ENCODE results near the gene TUBGCP2. TPM values are rescaled to one million over a fixed set of nuclear protein-coding genes. Genes with fewer than 3 reads are reported as not detected.

Gene TUBGCP2
- total RNA-seq, 1 experiment from 2014 or later = 35.4 TPM

- H3K9me3 ChIP-seq (ENCODE audit: control insufficient read depth in 1 of 2, insufficient read depth in 1 of 2, low read depth in 1 of 2, low read length in 2 of 2) = no peaks in the 10 kb centered on the region
- ChIA-PET RAD21 (ENCODE audit: low non-redundant PET in 1 of 2, low total read pairs in 2 of 2, uncharacterized antibody in 2 of 2, unreplicated experiment in 2 of 2) (no interaction called here), POLR2A (no interaction called here), CTCF (no interaction called here)
- no peaks in the 10 kb centered on the region for H4K20me1 ChIP-seq (ENCODE audit: insufficient read depth)
- H3K79me2 ChIP-seq (ENCODE audit: insufficient read depth, low read length) = no peaks in the 10 kb centered on the region
- no peak overlapping the region for H2AFZ ChIP-seq (ENCODE audit: low read depth, low read length, poor library complexity, severe bottlenecking)
- H3K27me3 ChIP-seq (ENCODE audit: insufficient read depth, low read length) = no peaks in the 10 kb centered on the region
- no peak for DNase-seq (ENCODE audit: low read depth, low spot score)
- no peak overlapping the region for H3K9ac ChIP-seq (ENCODE audit: low read length)
- no peaks in the 10 kb centered on the region for H3K9me2 ChIP-seq (ENCODE audit: insufficient read depth)
- no peaks in the 10 kb centered on the region for H3K36me3 ChIP-seq (ENCODE audit: control insufficient read depth in 1 of 2, insufficient read depth in 2 of 2, low read length in 2 of 2)
- H3K4me2 ChIP-seq (ENCODE audit: low read length) = no peak overlapping the region
- no peak overlapping the region for H3K27ac ChIP-seq (ENCODE audit: low read depth, low read length)
- no peaks in the 10 kb centered on the region for H3K4me1 ChIP-seq (ENCODE audit: control insufficient read depth in 1 of 2, insufficient read depth in 2 of 2, low read length in 2 of 2)
- intact Hi-C loops (cut with micrococcal nuclease) = no loop called here
- no TSS peak for BruUV-seq (replicated peaks)
- no peak overlapping the region for H3K4me3 ChIP-seq (replicated peaks in 1 of 2; ENCODE audit: low read depth in 1 of 2, low read length in 2 of 2)
- no peak for ATAC-seq
- TF ChIP-seq ELF1 (IDR thresholded peaks at IDR 0.05; ENCODE audit: borderline replicate concordance, low read depth) (no peak), CEBPB (IDR thresholded peaks at IDR 0.05; ENCODE audit: low read depth) (no peak), SRF (IDR thresholded peaks at IDR 0.05; ENCODE audit: low read depth) (no peak), EGR1 (IDR thresholded peaks at IDR 0.05; ENCODE audit: low read depth) (no peak), ATF3 (IDR thresholded peaks at IDR 0.05) (no peak), POLR2AphosphoS5 (IDR thresholded peaks at IDR 0.05; ENCODE audit: low read depth, low read length) (no peak), YY1 (IDR thresholded peaks at IDR 0.05; ENCODE audit: extremely low read depth, insufficient replicate concordance, low read depth, low read length) (no peak), TCF7L2 (IDR thresholded peaks at IDR 0.05; ENCODE audit: borderline replicate concordance, extremely low read depth, insufficient read depth, insufficient read length) (no peak), POLR2A (IDR thresholded peaks at IDR 0.05; ENCODE audit: borderline replicate concordance, extremely low read depth, insufficient read depth, insufficient read length) (no peak), FOSL1 (IDR thresholded peaks at IDR 0.05; ENCODE audit: low read depth) (no peak), SIN3A (IDR thresholded peaks at IDR 0.05; ENCODE audit: low read depth) (no peak), CBX3 (IDR thresholded peaks at IDR 0.05; ENCODE audit: low read depth) (no peak), ZFX (IDR thresholded peaks at IDR 0.05) (no peak), RAD21 (IDR thresholded peaks at IDR 0.05; ENCODE audit: low read depth) (no peak), REST (IDR thresholded peaks at IDR 0.05; ENCODE audit: low read depth) (no peak), ZNF274 (IDR thresholded peaks at IDR 0.05; ENCODE audit: low read depth, low read length) (no peak)
- TF ChIP-seq, protein P1, sequence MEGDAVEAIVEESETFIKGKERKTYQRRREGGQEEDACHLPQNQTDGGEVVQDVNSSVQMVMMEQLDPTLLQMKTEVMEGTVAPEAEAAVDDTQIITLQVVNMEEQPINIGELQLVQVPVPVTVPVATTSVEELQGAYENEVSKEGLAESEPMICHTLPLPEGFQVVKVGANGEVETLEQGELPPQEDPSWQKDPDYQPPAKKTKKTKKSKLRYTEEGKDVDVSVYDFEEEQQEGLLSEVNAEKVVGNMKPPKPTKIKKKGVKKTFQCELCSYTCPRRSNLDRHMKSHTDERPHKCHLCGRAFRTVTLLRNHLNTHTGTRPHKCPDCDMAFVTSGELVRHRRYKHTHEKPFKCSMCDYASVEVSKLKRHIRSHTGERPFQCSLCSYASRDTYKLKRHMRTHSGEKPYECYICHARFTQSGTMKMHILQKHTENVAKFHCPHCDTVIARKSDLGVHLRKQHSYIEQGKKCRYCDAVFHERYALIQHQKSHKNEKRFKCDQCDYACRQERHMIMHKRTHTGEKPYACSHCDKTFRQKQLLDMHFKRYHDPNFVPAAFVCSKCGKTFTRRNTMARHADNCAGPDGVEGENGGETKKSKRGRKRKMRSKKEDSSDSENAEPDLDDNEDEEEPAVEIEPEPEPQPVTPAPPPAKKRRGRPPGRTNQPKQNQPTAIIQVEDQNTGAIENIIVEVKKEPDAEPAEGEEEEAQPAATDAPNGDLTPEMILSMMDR (IDR thresholded peaks at IDR 0.05 in 2 of 3, conservative IDR thresholded peaks at IDR 0.05 in 1 of 3; ENCODE audit: borderline replicate concordance in 1 of 3, insufficient read depth in 1 of 3, low read depth in 2 of 3, low read length in 2 of 3) = no peak
- TF ChIP-seq, protein P2, sequence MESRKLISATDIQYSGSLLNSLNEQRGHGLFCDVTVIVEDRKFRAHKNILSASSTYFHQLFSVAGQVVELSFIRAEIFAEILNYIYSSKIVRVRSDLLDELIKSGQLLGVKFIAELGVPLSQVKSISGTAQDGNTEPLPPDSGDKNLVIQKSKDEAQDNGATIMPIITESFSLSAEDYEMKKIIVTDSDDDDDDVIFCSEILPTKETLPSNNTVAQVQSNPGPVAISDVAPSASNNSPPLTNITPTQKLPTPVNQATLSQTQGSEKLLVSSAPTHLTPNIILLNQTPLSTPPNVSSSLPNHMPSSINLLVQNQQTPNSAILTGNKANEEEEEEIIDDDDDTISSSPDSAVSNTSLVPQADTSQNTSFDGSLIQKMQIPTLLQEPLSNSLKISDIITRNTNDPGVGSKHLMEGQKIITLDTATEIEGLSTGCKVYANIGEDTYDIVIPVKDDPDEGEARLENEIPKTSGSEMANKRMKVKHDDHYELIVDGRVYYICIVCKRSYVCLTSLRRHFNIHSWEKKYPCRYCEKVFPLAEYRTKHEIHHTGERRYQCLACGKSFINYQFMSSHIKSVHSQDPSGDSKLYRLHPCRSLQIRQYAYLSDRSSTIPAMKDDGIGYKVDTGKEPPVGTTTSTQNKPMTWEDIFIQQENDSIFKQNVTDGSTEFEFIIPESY (IDR thresholded peaks at IDR 0.05; ENCODE audit: extremely low read depth, insufficient replicate concordance, low read length) = no peak
These were observed 79.2 kb downstream of the TUBGCP2 start for GRCh38 chr10:133229265-133230043.
